Jurkat, Clone E6-1 (cell line): ENCODE measurements around the gene CDK5R1. TPM values are rescaled to one million over a fixed set of nuclear protein-coding genes. Genes with fewer than 3 reads are reported as not detected.
"Not testable (repeated sequence)": the region's sequence is repeated elsewhere in the genome, so short reads cannot be mapped to it uniquely, and the experiment has no call there.

Experiments
- DNase-seq: peaks from one replicate; pipeline ENCODE4 v3.0.0-alpha.2; 2011; ENCODE audit warnings: low read depth, low spot score
- H3K4me3 ChIP-seq: 2 replicates; pipeline ENCODE4 v1.5.1; 2011; ENCODE audit warnings: mild to moderate bottlenecking, low read length, control low read depth, moderate library complexity
- polyA plus RNA-seq: library from polyadenylated mRNA; unstranded; fragments of >200 nt; gene quantifications from one replicate; pipeline ENCODE4 v1.2.1, GENCODE V29; 2012; ENCODE audit warnings: missing spikeins; ENCODE audit not compliant: insufficient read length, insufficient read depth

The CDK5R1 gene
- 5.6 TPM for polyA plus RNA-seq

GRCh38 chr17:32486701-32487472 is at the start of gene CDK5R1:
Gene CDK5R1 (plus strand): TSS chr17:32486993. CDS start chr17:32487621, 628 bp downstream.
- DNase-seq: no peak
- peak within 1 kb of the TSS; percentile 55 for H3K4me3 ChIP-seq

- DNase-seq: no peak
Measured at GRCh38 chr17:32440722-32441121, 46.1 kb upstream of the CDK5R1 start.

DNA sequence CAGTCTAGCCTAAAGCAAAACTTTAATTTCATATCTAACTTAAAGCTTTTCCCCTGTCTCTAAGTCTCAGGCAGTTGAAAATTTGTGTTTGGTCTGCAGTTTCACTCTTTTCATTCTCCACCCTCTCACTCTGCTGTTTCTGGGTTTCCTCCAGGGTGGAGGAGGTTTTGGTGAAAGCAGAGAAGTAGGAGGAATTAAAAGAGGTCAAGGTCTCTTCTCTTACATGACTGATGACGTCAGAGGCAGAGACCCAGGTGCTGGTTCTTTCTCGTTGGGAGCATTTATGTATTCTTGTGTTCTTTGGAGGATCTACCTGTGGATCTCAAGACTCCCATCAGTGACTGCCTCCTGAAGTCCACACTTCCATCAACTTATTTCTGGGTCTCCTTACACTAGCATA is 44.9 kb upstream of the CDK5R1 start:
- no peak for DNase-seq

More at GRCh38 chr17:32440722-32441121, 46.1 kb upstream of the CDK5R1 start:
- no peak overlapping the region for H3K4me3 ChIP-seq

DNA sequence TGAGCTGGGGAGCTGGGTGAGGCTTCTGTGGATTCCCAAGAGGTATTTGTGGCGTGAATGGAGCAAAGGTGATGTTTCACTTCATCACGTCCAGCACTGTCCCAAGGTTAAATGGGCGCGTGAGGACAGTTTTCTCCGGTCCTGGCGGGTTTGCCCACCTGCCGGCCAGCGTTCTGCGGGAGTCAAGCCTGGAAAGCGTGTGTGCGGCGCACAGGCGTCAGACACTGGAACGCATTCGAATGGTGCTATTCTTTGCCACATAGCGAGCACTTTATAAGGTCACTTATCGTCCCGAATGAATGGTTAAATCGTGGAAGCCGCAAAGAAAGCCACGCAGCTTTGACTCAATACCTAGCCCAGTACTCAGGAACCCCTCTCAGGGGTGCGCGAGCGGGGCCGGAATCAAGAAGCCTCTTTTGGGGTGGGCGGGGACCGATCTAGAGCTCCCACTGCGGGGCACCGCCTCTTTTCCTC is 42.9 kb upstream of the CDK5R1 start:
- DNase-seq: no peak
- H3K4me3 ChIP-seq: peak overlapping the region; percentile 53

More for the DNA sequence above, 44.9 kb upstream of the CDK5R1 start:
- H3K4me3 ChIP-seq: no peak overlapping the region

- DNase-seq: peak; percentile 95
- H3K4me3 ChIP-seq: peak within 1 kb of the TSS; percentile 95
Measured at GRCh38 chr17:32444301-32445073, 42.3 kb upstream of the CDK5R1 start, which contains the start of gene PSMD11. Gene PSMD11 (plus strand): TSS chr17:32444510. CDS start chr17:32444524, 14 bp downstream.

GRCh38 chr17:32445074-32445415 is 41.7 kb upstream of the CDK5R1 start:
- H3K4me3 ChIP-seq: peak overlapping the region; percentile 95
- DNase-seq: no peak

- no peak for DNase-seq
- peak overlapping the region; percentile 95 for H3K4me3 ChIP-seq
Measured at GRCh38 chr17:32445497-32445896, 41.3 kb upstream of the CDK5R1 start.

DNA sequence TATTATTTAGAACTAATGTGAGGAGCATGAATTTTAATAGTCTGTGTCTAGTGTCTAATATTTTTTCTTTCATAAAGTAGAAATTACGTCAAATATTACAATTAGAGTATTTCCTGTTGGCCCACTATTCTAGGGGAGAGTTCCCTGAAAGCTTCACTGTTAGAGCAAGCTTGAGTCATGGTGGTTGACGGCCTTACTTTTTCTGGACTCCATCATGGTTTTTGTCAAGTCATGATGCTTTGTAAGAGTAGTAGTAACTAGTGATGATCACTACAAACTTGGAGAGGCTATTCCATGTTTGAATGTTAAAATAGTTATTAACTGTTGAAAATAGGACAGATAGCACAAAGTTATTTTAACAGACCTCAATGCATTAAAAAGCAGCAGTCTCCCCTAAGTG is 40.8 kb upstream of the CDK5R1 start:
- H3K4me3 ChIP-seq: peak overlapping the region; percentile 95

DNA sequence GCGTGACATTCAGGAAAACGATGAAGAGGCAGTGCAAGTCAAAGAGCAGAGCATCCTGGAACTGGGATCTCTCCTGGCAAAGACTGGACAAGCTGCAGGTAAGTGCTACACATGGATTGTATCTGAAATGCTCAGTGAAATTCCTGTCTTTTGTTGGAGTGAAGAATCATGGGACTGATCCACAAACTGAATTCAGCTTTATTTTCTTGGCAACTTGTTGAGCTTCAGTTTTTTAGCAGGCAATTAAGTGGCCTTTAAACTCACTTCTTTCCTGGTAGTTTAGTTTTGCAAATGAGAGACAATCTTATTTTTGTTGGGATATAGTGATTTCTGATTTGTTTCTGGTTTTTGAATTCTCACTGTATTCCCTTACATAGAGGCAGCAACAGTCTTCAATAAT is 39.8 kb upstream of the CDK5R1 start:
- no peak for DNase-seq

More for the DNA sequence above, 40.8 kb upstream of the CDK5R1 start:
- no peak for DNase-seq

GRCh38 chr17:32449963-32450362 is 36.8 kb upstream of the CDK5R1 start:
- no peak for DNase-seq

More for the DNA sequence above, 39.8 kb upstream of the CDK5R1 start:
- H3K4me3 ChIP-seq: no peak overlapping the region

DNA sequence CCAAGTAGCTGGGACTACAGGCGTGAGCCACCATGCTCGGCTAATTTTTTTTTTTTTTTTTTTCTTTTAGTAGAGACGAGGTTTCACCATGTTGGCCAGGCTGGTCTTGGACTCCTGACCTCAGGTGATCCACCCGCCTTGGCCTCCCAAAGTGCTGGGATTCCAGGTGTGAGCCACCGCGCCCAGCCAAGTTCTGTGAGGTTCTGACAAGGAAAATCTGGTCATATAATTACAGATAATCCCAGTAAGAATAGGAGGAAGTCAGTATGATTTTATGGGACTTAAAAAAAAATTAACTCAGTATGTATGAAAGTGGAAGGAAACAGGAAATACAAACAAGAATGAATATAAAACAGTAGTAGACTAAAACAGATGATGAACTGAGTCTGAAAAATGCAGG is 36.4 kb upstream of the CDK5R1 start:
- not testable (repeated sequence) for H3K4me3 ChIP-seq, DNase-seq

More at GRCh38 chr17:32449963-32450362, 36.8 kb upstream of the CDK5R1 start:
- H3K4me3 ChIP-seq: no peak overlapping the region

DNA sequence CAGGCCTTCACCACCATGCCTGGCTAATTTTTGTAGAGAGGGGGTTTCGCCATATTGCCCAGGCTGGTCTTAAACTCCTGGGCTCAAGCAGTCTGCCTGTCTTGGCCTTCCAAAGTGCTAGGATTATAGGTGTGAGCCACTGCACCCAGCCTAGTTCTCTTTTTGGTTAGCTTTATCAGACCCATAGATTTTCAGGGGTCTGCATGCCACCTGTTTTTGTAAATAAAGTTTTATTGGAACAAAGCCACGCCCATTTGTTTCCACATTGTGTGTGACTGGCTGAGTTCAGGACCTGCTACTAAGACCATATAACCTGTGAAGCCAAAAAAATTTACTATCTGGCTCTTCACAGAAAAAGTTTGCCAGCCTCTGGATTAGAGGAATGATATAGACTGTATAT is 34.9 kb upstream of the CDK5R1 start:
- no peak overlapping the region for H3K4me3 ChIP-seq
- DNase-seq: no peak

- H3K4me3 ChIP-seq: no peak overlapping the region
- DNase-seq: no peak
Measured at GRCh38 chr17:32452281-32452680, 34.5 kb upstream of the CDK5R1 start.

GRCh38 chr17:32453370-32453769 is 33.4 kb upstream of the CDK5R1 start:
- DNase-seq: no peak
- no peak overlapping the region for H3K4me3 ChIP-seq

DNA sequence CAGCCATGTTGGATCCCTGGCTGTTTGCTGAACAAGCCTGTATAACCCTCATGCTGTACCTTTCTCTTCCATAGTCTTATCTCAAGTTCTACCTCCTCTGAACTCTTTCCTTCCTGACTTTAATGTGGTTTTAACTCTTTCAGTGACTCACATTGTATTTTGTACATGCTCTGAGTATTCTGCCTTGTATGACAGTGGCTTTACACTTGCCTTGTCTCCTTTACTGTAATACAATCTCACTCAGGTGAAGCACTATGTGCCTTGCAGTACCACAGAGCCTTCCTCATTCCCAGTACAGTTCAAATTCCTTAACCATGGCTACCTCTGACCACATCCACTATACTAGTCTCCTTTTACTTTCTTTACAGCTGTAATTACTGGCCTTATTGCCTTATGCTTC is 28.4 kb upstream of the CDK5R1 start:
- DNase-seq: peak; percentile 86

DNA sequence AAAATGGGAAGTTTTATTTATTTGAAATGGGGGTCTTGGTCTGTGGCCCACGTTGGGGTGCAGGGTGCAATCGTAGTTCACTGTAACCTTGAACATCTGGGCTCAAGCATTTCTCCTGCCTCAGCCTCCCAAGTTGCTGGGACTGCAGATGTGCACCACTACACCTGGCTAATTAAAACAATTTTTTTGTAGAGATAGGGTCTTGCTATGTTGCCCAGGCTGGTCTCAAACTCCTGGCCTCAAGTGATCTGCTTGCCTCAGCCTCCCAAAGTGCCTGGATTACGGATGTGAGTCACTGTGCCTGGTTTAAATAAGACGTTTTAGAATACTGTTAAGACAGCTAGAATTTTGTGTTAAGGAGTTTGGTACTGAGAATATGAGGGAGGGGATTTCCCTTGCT is 26.7 kb upstream of the CDK5R1 start:
- DNase-seq: no peak
- no peak overlapping the region for H3K4me3 ChIP-seq

More for the DNA sequence above, 28.4 kb upstream of the CDK5R1 start:
- no peak overlapping the region for H3K4me3 ChIP-seq

- no peak overlapping the region for H3K4me3 ChIP-seq
- no peak for DNase-seq
Measured at GRCh38 chr17:32461498-32461852, 25.3 kb upstream of the CDK5R1 start.

DNA sequence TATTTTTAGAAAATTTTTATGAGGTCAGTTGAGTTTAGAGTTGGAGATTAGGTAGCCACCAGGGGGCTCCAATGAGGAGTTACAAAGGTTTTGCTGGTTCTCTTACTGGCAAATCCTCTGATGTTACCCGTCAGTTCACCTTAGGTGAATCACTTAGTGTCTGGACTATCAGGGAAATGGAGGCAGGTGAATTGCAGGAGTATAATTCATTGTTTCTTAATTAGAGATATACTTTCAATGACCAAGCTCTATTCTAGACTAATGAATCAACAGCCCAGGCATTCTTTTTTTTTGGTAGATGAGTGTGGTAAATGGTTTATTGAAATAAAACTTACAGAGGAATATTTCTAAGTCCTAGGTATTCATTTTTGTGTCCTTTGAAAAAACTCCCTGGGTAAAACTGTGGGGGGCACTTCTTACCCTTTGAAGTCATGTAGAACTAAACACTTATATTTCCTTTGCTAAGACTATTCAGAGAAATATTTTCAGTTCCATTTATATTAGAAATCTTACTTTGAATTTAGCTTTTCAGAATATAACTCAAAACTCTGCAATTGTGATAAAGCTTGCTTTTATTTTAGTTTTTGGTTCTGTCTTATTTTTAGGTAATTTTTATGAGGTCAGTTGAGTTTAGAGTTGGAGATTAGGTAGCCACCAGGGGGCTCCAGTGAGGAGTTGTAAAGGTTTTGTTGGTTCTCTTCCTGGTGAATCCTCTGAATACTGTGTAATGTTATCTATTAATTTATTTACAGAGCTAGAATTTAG is 24.8 kb upstream of the CDK5R1 start:
- DNase-seq: peak; percentile 66

DNA sequence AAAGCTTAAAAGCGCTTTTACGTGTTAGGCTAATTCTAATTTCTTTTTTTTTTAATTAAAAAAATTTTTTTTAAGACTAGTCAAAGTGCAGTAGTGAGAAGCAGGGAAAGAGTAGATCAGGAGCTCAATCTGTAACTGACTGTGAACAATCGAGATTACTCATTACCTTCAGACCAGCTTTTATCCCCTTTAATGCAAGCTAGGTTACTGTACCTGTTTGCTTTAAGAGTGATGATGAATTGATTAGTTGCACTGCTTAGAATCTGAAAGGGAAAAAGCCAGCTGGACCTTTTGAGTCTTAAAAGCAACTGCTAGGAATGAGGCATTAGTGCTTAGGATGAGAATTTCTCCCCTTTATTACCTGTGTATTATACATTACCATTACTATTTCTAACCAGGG is 23.5 kb upstream of the CDK5R1 start:
- H3K4me3 ChIP-seq: no peak overlapping the region
- no peak for DNase-seq

More for the DNA sequence above, 24.8 kb upstream of the CDK5R1 start:
- H3K4me3 ChIP-seq: no peak overlapping the region
